Measurements from ENCODE around the gene PCYT2. TPM values are rescaled to one million over a fixed set of nuclear protein-coding genes. Genes with fewer than 3 reads are reported as not detected.

PCYT2 gene
- total and polyA plus RNA-seq, 12 donors: 29.5 to 64.1 (median 47.7) TPM

DNA sequence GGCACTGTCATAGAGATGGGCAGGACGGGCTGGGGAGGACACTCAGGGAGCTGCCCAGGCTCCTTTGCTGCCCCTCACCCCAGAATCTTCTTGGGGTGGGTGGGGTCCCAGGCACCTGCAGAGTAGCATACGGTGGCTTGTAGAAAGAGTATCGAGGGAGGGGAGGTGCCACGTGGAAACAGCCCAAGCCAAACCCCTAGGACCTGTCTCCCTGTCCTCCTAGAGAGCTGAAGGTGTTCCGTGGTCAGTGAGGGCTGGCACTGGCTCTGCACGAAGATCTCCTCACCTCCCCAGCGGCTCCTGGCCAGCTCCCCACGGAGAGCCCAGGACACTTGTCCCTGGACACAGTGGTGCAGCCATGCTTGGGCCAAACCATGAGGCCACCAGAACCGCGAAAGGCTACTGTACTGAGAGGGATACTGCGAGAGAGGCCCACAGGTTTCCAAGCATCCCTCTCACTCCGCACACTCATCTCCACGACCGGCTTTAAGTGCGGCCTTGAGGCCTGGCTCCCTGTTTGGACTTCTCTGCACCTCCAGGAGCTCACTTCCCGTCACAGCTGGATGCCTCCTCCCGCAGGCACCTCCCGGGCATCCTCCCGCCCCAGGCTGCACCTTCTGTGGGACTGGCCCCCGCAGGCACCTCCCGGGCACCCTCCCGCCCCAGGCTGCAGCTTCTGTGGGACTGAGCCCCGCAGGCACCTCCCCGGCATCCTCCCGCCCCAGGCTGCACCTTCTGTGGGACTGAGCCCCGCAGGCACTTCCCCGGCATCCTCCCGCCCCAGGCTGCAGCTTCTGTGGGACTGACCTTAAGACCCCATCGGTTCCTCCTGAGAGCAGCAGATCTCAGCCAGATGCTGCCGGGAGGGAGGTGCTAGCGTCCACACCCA is 18.3 kb upstream of the PCYT2 start:
- Histone ChIP-seq H3K27me3 (peaks cover 0 to 37% (median 4%) of the 10 kb centered on the region in 7 donors), H3K27ac (no peak overlapping the region), H3K4me1 (peaks cover 16 to 33% (median 31%) of the 10 kb centered on the region in 9 donors), H3K9me3 (no peaks in the 10 kb centered on the region), H3K4me3 (no peak overlapping the region), H3K36me3 (no peaks in the 10 kb centered on the region)
- no peak for TF ChIP-seq CTCF (IDR thresholded peaks at IDR 0.05)
- no peak for DNase-seq
- no peak for ATAC-seq
- intact Hi-C loops (cut with DNase I): no loop called here
- 91 to 93% methylated on average over 31 of the region's 31 CpGs for WGBS, 2 donors

DNA sequence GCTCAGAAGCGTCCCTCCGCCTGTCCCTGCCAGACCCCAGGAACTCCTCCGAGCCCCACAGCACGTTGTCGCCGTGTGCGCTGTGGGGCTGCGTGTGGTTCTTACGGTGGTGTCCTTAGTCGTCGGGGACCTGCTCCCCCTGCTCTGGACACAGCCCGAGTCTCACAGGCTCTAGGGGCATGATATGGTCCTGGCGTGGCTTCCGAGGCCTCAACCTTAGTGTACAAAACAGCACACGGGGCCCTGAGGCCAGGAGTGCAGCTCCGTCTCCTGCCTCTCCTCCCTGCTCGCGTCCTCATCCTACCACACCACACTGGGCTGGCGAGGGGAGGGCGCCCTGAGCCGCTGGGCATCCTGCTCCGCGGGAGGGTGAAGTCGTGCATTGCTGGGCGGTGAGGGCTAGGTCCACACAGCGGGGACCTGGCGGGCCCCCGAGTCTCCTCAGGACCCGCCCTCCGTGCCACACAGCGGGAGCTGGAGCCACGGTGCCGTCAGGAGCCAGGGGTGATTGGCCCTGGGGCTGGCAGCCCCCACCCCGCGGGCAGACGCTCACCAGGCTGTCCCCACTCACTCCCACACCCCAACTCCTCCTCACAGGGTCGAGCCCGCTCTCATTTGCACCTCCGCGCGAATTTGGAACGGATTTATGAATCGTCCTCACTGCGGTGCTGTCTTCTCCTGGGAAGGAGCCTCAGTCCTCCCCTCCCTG is 17.5 kb upstream of the PCYT2 start:
- H3K4me3 ChIP-seq: peak overlapping the region in 9 of 10 donors; percentile 46 to 97 (median 92)
- 39 to 40% methylated on average over 44 of the region's 44 CpGs for WGBS, 2 donors
- DNase-seq: no peak
- intact Hi-C loops (cut with DNase I): no loop called here
- H3K36me3 ChIP-seq: no peaks in the 10 kb centered on the region
- no peak for TF ChIP-seq CTCF (IDR thresholded peaks at IDR 0.05)
- ATAC-seq: peak in 1 of 8 donors; percentile 4
- H3K9me3 ChIP-seq: no peaks in the 10 kb centered on the region
- H3K4me1 ChIP-seq: peaks cover 24 to 41% (median 39%) of the 10 kb centered on the region in 9 donors
- H3K27me3 ChIP-seq: peaks cover 0 to 37% (median 4%) of the 10 kb centered on the region in 7 donors
- H3K27ac ChIP-seq: no peak overlapping the region

- peak; percentile 55 to 79 (median 70) for ATAC-seq
- intact Hi-C loops (cut with DNase I): no loop called here
- 1% methylated on average over 92 to 98 of the region's 98 CpGs for WGBS, 2 donors
- Histone ChIP-seq H3K4me1 (peaks cover 29 to 49% (median 47%) of the 10 kb centered on the region in 9 donors), H3K9me3 (no peaks in the 10 kb centered on the region), H3K27me3 (peaks cover 0 to 37% (median 4%) of the 10 kb centered on the region in 7 donors), H3K4me3 (peak within 1 kb of the TSS; percentile 82 to 97 (median 94)), H3K36me3 (peaks cover 0 to under 1% (median 0%) of the 10 kb centered on the region in 9 donors), H3K27ac (peak within 1 kb of the TSS; percentile 78 to 98 (median 96))
- DNase-seq: peak; percentile 91 to 93
- peak in 7 of 9 donors; percentile 9 to 54 (median 29) for TF ChIP-seq CTCF (IDR thresholded peaks at IDR 0.05)
Measured at GRCh38 chr17:81927653-81928543, 16.7 kb upstream of the PCYT2 start, which contains the start of gene MAFG. Gene MAFG (minus strand): TSS chr17:81927735. CDS start chr17:81923185, 4,550 bp downstream.

Measured in heart right ventricle (tissue), 16 donors.